ENCODE results near the gene MYO1B.

- TF ChIP-seq POLR2A (IDR thresholded peaks at IDR 0.05; ENCODE audit: low read depth, low read length) (no peak), POLR2AphosphoS5 (IDR thresholded peaks at IDR 0.05; ENCODE audit: low read depth, low read length) (no peak)
Measured at GRCh38 chr2:191255756-191256312, 10.6 kb downstream of the MYO1B start.

Data from GM12892 (cell line).